Tibial nerve (tissue), 4 donors: Measurements from ENCODE around the gene CORO1C. TPM values are rescaled to one million over a fixed set of nuclear protein-coding genes. Genes with fewer than 3 reads are reported as not detected.

Experiments used
- DNase-seq, 2 donors: peaks; one replicate each; pipeline ENCODE4 v3.0.0-alpha.2; 2019; ENCODE audit warnings: low spot score in 2 of 2
- H3K27ac ChIP-seq, 4 donors: fragments of 200-600 bp; sonication (generic) in 3 of 4; one replicate each; pipeline ENCODE4 v1.5.1; 2017 to 2019; ENCODE audit warnings: mild to moderate bottlenecking in 1 of 4
- H3K27me3 ChIP-seq, 2 donors: fragments of 200-600 bp; sonication (generic) in 1 of 2; one replicate each; pipeline versions ENCODE4 v1.5.1 to v1.6.0; 2017 to 2019
- H3K36me3 ChIP-seq, 3 donors: fragments of 200-600 bp; sonication (generic); one replicate each; pipeline ENCODE4 v1.5.1; 2018 to 2019
- H3K4me1 ChIP-seq, 4 donors: fragments of 200-600 bp; sonication (generic) in 3 of 4; one replicate each; pipeline ENCODE4 v1.5.1; 2017 to 2019
- H3K4me3 ChIP-seq, 4 donors: fragments of 200-600 bp; sonication (generic) in 3 of 4; one replicate each; pipeline ENCODE4 v1.5.1; 2017 to 2019; ENCODE audit warnings: mild to moderate bottlenecking in 1 of 4, moderate library complexity in 1 of 4
- H3K9me3 ChIP-seq, 4 donors: fragments of 200-600 bp; sonication (generic) in 3 of 4; one replicate each; pipeline ENCODE4 v1.5.1; 2017 to 2019
- EP300 ChIP-seq, 2 donors: sonication (generic); formaldehyde crosslinking; IDR thresholded peaks; one replicate each; pipeline ENCODE4 v1.6.1; 2017; ENCODE audit warnings: antibody characterized with exemption in 2 of 2, mild to moderate bottlenecking in 1 of 2
- POLR2A ChIP-seq, 2 donors: fragments of 450-650 bp; IDR thresholded peaks; one replicate each; pipeline ENCODE4 v1.6.1; 2017; ENCODE audit warnings: antibody characterized with exemption in 2 of 2, mild to moderate bottlenecking in 2 of 2, moderate library complexity in 2 of 2
- WGBS, 2 donors: methylation state at CpG; one replicate each; pipeline ENCODE4 v1.1.5; 2018; 5-methylcytosine and 5-hydroxymethylcytosine counted together
- total RNA-seq, 4 donors: library from RNA; depleted of rRNA; stranded (reverse); fragments of >200 nt; gene quantifications; one replicate each; pipeline ENCODE4 v1.1.0, GENCODE V29; 2016
- TF ChIP-seq, protein P1 (sequence below), 5 experiments: fragments of 200-600 bp in 3 of 5; fragments of 450-650 bp in 2 of 5; sonication (generic) in 3 of 5; IDR thresholded peaks; one replicate each; pipeline ENCODE4 v1.5.1; 2016 to 2019; ENCODE audit warnings: antibody characterized with exemption in 5 of 5, mild to moderate bottlenecking in 3 of 5, moderate library complexity in 2 of 5

The CORO1C gene
- total RNA-seq, 4 donors from 2014 or later: 110 to 181 (median 158) TPM

GRCh38 chr12:108724890-108725151 lies 6.5 kb downstream of the CORO1C start:
- no peaks in the 10 kb centered on the region for H3K36me3 ChIP-seq
- TF ChIP-seq EP300 (IDR thresholded peaks at IDR 0.05) (no peak), POLR2A (IDR thresholded peaks at IDR 0.05) (no peak)
- TF ChIP-seq, protein P1, sequence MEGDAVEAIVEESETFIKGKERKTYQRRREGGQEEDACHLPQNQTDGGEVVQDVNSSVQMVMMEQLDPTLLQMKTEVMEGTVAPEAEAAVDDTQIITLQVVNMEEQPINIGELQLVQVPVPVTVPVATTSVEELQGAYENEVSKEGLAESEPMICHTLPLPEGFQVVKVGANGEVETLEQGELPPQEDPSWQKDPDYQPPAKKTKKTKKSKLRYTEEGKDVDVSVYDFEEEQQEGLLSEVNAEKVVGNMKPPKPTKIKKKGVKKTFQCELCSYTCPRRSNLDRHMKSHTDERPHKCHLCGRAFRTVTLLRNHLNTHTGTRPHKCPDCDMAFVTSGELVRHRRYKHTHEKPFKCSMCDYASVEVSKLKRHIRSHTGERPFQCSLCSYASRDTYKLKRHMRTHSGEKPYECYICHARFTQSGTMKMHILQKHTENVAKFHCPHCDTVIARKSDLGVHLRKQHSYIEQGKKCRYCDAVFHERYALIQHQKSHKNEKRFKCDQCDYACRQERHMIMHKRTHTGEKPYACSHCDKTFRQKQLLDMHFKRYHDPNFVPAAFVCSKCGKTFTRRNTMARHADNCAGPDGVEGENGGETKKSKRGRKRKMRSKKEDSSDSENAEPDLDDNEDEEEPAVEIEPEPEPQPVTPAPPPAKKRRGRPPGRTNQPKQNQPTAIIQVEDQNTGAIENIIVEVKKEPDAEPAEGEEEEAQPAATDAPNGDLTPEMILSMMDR (IDR thresholded peaks at IDR 0.05): no peak
- H3K27me3 ChIP-seq: no peaks in the 10 kb centered on the region
- peaks cover 0 to 93% (median 58%) of the 10 kb centered on the region in 4 donors for H3K4me1 ChIP-seq
- DNase-seq: no peak
- H3K27ac ChIP-seq: peak overlapping the region in 2 of 4 donors; percentile 79 to 85
- H3K9me3 ChIP-seq: no peaks in the 10 kb centered on the region
- no peak overlapping the region for H3K4me3 ChIP-seq

DNA sequence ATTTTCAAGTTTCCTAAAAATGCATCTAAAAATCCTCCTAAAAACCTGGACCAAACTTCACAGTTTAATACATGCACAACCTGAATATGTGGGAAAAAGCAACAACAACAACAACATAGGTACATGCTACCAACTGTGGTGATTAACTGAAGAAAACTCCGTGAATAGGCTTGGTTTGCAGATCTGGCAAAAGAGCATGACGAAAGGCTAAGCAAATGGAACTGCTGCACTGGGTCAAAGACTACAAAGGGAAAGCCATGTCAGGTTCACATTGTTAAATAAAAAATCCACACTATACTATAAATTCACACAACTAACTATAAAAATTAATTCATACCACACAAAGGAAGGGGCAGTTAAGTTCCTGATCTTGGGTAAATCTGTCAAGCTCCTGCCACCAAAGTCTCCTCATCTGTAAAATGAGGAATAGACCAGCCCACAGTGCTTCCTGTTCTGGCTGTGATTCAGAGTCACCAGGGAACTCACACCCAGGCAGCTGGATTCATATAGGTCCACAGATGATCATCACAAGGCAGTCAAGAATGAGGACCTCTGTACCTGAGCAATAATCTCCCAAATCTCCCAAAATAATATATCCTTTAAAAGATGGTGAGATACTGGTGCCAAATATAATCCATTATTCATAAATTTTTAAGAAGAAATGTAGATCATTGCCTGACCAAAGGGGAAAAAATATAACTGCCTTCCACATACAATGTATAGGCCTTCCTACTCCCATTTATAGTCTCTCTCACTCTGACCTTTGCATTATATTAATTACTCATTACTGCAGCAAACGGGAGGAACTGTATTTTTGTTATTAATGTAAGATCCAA lies 7.0 kb downstream of the CORO1C start:
- DNase-seq: peak in 1 of 2 donors; percentile 40
- Histone ChIP-seq H3K36me3 (no peaks in the 10 kb centered on the region), H3K9me3 (no peaks in the 10 kb centered on the region), H3K4me3 (no peak overlapping the region), H3K27me3 (no peaks in the 10 kb centered on the region), H3K27ac (peak overlapping the region in 2 of 4 donors; percentile 79 to 85), H3K4me1 (peaks cover 0 to 93% (median 53%) of the 10 kb centered on the region in 4 donors)
- WGBS, 2 donors: 48 to 74% methylated on average over 3 of the region's 3 CpGs
- TF ChIP-seq, protein P1 (IDR thresholded peaks at IDR 0.05): no peak
- no peak for TF ChIP-seq POLR2A (IDR thresholded peaks at IDR 0.05)
- peak in 1 of 2 donors; percentile 35 for TF ChIP-seq EP300 (IDR thresholded peaks at IDR 0.05)

- DNase-seq: peak in 1 of 2 donors; percentile 47
- H3K36me3 ChIP-seq: no peaks in the 10 kb centered on the region
- peak overlapping the region in 3 of 4 donors; percentile 58 to 85 (median 79) for H3K27ac ChIP-seq
- 28 to 34% methylated on average over 5 of the region's 5 CpGs for WGBS, 2 donors
- H3K9me3 ChIP-seq: no peaks in the 10 kb centered on the region
- TF ChIP-seq POLR2A (IDR thresholded peaks at IDR 0.05) (no peak), EP300 (IDR thresholded peaks at IDR 0.05) (peak in 1 of 2 donors; percentile 74)
- TF ChIP-seq, protein P1 (IDR thresholded peaks at IDR 0.05): no peak
- H3K4me1 ChIP-seq: peaks cover 0 to 93% (median 48%) of the 10 kb centered on the region in 4 donors
- H3K27me3 ChIP-seq: no peaks in the 10 kb centered on the region
- H3K4me3 ChIP-seq: no peak overlapping the region
Measured at GRCh38 chr12:108722992-108723766, 8.1 kb downstream of the CORO1C start.

- Histone ChIP-seq H3K27me3 (no peaks in the 10 kb centered on the region), H3K9me3 (no peaks in the 10 kb centered on the region), H3K27ac (peak overlapping the region in 3 of 4 donors; percentile 58 to 85 (median 79)), H3K4me3 (no peak overlapping the region), H3K36me3 (no peaks in the 10 kb centered on the region), H3K4me1 (peaks cover 0 to 90% (median 48%) of the 10 kb centered on the region in 4 donors)
- no peak for DNase-seq
- TF ChIP-seq, protein P1 (IDR thresholded peaks at IDR 0.05): no peak
- TF ChIP-seq POLR2A (IDR thresholded peaks at IDR 0.05) (no peak), EP300 (IDR thresholded peaks at IDR 0.05) (no peak)
- WGBS, 2 donors: 26 to 44% methylated on average over 1 of the region's 1 CpG
Measured at GRCh38 chr12:108722463-108722862, 8.9 kb downstream of the CORO1C start.

GRCh38 chr12:108721824-108722223 lies 9.5 kb downstream of the CORO1C start:
- Histone ChIP-seq H3K36me3 (peaks cover 0 to 1% (median 0%) of the 10 kb centered on the region in 3 donors), H3K27ac (peak overlapping the region in 3 of 4 donors; percentile 58 to 85 (median 79)), H3K9me3 (no peaks in the 10 kb centered on the region), H3K27me3 (no peaks in the 10 kb centered on the region), H3K4me3 (no peak overlapping the region), H3K4me1 (peaks cover 0 to 90% (median 45%) of the 10 kb centered on the region in 4 donors)
- TF ChIP-seq, protein P1 (IDR thresholded peaks at IDR 0.05): no peak
- no peak for TF ChIP-seq POLR2A (IDR thresholded peaks at IDR 0.05)
- 64 to 68% methylated on average over 2 of the region's 2 CpGs for WGBS, 2 donors
- no peak for DNase-seq
